Measurements from ENCODE around the gene SH2D7. TPM values are rescaled to one million over a fixed set of nuclear protein-coding genes. Genes with fewer than 3 reads are reported as not detected.
A peak's percentile ranks its signal among the peaks of the same experiment; 100 is the strongest.

SH2D7 gene
- total and polyA plus RNA-seq, 8 donors, result 0.04 to 1.8 (median 0.15) TPM; not detected in 1

DNA sequence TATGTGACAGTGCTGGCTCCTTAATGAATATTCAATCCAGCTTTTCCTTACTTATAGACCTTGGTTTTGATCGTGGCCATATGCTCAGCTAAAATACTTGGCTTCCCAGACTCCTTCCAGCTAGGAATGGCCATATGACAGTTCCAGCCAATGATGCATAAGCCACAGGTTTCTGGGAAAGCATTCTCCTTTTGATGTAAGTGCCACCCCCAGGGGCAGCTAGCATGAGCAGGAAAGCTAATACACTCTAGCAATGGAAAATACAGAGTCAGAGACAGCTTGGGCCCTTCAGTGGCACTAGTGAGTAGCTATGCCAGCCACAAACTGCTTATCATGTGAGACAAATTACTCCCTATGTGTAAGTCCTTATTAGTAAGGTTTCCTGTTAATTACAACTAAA lies 41.5 kb upstream of the SH2D7 start:
- Histone ChIP-seq H3K4me3 (no peak overlapping the region), H3K36me3 (peaks cover 0 to 8% (median 0%) of the 10 kb centered on the region in 3 donors), H3K9me3 (no peaks in the 10 kb centered on the region), H3K27ac (no peak overlapping the region), H3K27me3 (no peaks in the 10 kb centered on the region), H3K4me1 (peaks cover 31 to 52% (median 47%) of the 10 kb centered on the region in 3 donors)
- DNase-seq (no peak), ATAC-seq (no peak), FAIRE-seq (no peak)
- intact Hi-C loops (cut with DNase I), result no loop called here
- WGBS, 2 donors, result 68 to 88% methylated on average over 1 of the region's 1 CpG
- TF ChIP-seq, protein P1, sequence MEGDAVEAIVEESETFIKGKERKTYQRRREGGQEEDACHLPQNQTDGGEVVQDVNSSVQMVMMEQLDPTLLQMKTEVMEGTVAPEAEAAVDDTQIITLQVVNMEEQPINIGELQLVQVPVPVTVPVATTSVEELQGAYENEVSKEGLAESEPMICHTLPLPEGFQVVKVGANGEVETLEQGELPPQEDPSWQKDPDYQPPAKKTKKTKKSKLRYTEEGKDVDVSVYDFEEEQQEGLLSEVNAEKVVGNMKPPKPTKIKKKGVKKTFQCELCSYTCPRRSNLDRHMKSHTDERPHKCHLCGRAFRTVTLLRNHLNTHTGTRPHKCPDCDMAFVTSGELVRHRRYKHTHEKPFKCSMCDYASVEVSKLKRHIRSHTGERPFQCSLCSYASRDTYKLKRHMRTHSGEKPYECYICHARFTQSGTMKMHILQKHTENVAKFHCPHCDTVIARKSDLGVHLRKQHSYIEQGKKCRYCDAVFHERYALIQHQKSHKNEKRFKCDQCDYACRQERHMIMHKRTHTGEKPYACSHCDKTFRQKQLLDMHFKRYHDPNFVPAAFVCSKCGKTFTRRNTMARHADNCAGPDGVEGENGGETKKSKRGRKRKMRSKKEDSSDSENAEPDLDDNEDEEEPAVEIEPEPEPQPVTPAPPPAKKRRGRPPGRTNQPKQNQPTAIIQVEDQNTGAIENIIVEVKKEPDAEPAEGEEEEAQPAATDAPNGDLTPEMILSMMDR (IDR thresholded peaks at IDR 0.05), result no peak

DNA sequence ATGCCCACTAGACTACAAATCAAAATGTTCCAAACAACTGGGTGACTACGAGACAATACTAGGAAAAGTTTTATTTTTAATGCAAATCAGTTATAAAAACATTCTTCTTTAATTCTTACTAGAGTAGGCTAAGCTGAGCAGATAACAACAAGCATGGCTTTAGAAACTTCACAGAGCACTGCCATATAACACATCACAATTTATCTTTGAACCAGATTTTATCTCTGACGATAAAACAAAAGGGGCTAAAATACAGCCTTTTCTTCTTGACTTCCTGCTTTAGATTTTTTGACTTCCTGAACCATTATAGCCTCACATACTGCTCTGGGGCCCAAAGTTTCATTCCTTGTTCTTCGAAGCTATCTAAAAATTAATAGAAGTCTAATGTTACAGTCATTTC lies 40.8 kb upstream of the SH2D7 start:
- 44 to 45% methylated on average over 3 of the region's 3 CpGs for WGBS, 2 donors
- ATAC-seq, result no peak
- no peak overlapping the region for H3K4me3 ChIP-seq

DNA sequence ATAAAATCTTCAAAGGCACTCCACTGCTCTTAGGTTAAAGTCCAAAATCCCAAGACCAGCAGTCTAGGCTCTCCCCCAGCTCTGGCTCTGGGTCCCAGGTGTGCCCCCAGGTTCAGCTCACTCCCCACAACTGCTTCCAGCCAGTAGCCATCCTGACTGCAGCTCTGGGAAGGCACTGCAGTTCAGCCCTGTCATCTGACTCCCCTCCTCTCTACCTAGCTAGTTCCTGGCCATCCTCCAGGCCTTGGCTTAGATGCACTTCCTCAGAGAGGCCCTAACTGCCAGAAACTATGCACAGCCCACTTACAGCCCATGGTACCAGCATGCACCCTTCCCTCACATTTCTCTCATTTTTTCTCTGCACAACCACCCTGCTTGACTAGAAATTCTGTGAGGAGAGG lies 40.4 kb upstream of the SH2D7 start:
- H3K4me1 ChIP-seq, result peaks cover 35 to 55% (median 52%) of the 10 kb centered on the region in 3 donors
- H3K9me3 ChIP-seq, result no peaks in the 10 kb centered on the region
- H3K4me3 ChIP-seq, result no peak overlapping the region
- ATAC-seq (peak in 3 of 4 donors; percentile 40 to 60 (median 52)), DNase-seq (peak in 4 of 6 donors; percentile 39 to 73 (median 58)), FAIRE-seq (no peak)
- H3K27ac ChIP-seq, result peak overlapping the region in 2 of 4 donors; percentile 35 to 36
- TF ChIP-seq, protein P1 (IDR thresholded peaks at IDR 0.05), result no peak
- no peaks in the 10 kb centered on the region for H3K27me3 ChIP-seq
- intact Hi-C loops (cut with DNase I), result no loop called here
- H3K36me3 ChIP-seq, result peaks cover 0 to 8% (median 0%) of the 10 kb centered on the region in 3 donors

More for the DNA sequence above, 40.8 kb upstream of the SH2D7 start:
- H3K27ac ChIP-seq, result peak overlapping the region in 2 of 4 donors; percentile 35 to 36
- H3K4me1 ChIP-seq, result peaks cover 35 to 55% (median 52%) of the 10 kb centered on the region in 3 donors
- intact Hi-C loops (cut with DNase I), result no loop called here
- TF ChIP-seq, protein P1 (IDR thresholded peaks at IDR 0.05), result no peak
- no peaks in the 10 kb centered on the region for H3K9me3 ChIP-seq
- peaks cover 0 to 8% (median 0%) of the 10 kb centered on the region in 3 donors for H3K36me3 ChIP-seq
- H3K27me3 ChIP-seq, result no peaks in the 10 kb centered on the region
- DNase-seq (no peak), FAIRE-seq (no peak)

DNA sequence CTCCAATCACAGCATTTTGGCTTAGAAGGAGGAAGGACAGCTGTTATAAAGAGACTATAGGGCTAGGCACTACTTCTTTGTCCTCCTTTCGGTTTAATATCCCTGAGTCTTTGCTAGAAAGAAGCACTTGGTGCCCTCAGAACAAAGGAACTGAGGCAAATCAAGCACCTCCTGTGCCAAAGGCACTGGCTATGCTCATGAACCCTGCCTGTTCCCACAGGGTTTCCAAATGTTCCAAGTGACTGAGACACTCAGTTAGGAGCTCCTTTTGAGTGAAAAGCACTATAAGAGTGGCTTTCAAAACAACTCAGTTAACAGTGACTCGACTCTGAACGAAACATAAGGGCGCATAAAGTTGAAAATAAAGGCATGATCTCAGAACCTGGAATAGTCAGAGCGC lies 39.8 kb upstream of the SH2D7 start:
- Histone ChIP-seq H3K4me3 (no peak overlapping the region), H3K4me1 (peaks cover 35 to 54% (median 50%) of the 10 kb centered on the region in 3 donors), H3K27ac (peak overlapping the region in 1 of 4 donors; percentile 35), H3K36me3 (peaks cover 0 to 8% (median 0%) of the 10 kb centered on the region in 3 donors), H3K9me3 (no peaks in the 10 kb centered on the region), H3K27me3 (no peaks in the 10 kb centered on the region)
- WGBS, 2 donors, result 84 to 91% methylated on average over 5 of the region's 5 CpGs
- no peak for DNase-seq
- ATAC-seq, result no peak
- TF ChIP-seq, protein P1 (IDR thresholded peaks at IDR 0.05), result no peak
- no peak for FAIRE-seq
- intact Hi-C loops (cut with DNase I), result no loop called here

DNA sequence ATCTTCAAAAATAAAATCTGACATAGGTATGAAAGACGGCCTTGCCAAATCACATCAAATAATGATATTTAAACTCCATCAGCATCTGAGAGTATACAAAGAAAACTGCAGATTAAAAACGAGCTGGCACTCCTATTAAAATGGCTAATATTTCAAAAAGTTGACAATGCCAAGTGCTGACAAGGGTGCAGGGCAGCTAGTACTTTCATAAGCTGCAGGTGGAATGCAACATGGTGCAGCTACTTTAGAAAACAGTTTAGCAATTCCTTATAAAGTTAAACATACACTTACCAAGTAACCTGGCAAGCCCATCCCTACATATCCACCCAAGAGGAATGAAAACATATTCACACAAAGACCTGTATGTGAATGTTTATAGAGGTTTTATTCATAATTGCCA lies 37.8 kb upstream of the SH2D7 start:
- intact Hi-C loops (cut with DNase I), result no loop called here
- 57% methylated on average over 2 of the region's 2 CpGs for WGBS, 2 donors
- peak overlapping the region in 2 of 4 donors; percentile 15 to 24 for H3K27ac ChIP-seq
- DNase-seq (no peak), ATAC-seq (no peak), FAIRE-seq (no peak)
- H3K9me3 ChIP-seq, result no peaks in the 10 kb centered on the region
- no peak overlapping the region for H3K4me3 ChIP-seq
- H3K4me1 ChIP-seq, result peaks cover 38 to 62% (median 62%) of the 10 kb centered on the region in 3 donors
- peaks cover 0 to 8% (median 0%) of the 10 kb centered on the region in 3 donors for H3K36me3 ChIP-seq
- TF ChIP-seq, protein P1 (IDR thresholded peaks at IDR 0.05), result no peak
- H3K27me3 ChIP-seq, result no peaks in the 10 kb centered on the region
